Adrenal gland (tissue), 12 donors: ENCODE data around the gene IPMK. TPM values are rescaled to one million over a fixed set of nuclear protein-coding genes. Genes with fewer than 3 reads are reported as not detected.

Experiments
- DNase-seq, 7 donors: peaks; one replicate each; pipeline ENCODE4 v3.0.0-alpha.2; 2019 to 2020
- H3K27ac ChIP-seq, 5 donors: fragments of 200-600 bp; sonication (generic) in 4 of 5; 1 replicate in 3 of 5; 2 replicates in 2 of 5; pipeline versions ENCODE4 v1.5.1 to v1.8.0; 2016 to 2020; ENCODE audit warnings: mild to moderate bottlenecking in 1 of 5
- H3K27me3 ChIP-seq: fragments of 200-600 bp; 2 replicates; pipeline ENCODE4 v1.8.0; 2021
- H3K36me3 ChIP-seq, 2 donors: fragments of 200-600 bp; replicated peaks in 1 of 2; 1 replicate in 1 of 2; 2 replicates in 1 of 2; pipeline versions ENCODE4 v1.5.1 to v1.8.0; 2018 to 2022
- H3K4me1 ChIP-seq, 2 donors: fragments of 200-600 bp; replicated peaks in 1 of 2; 1 replicate in 1 of 2; 2 replicates in 1 of 2; pipeline versions ENCODE4 v1.5.1 to v1.8.0; 2018 to 2021
- H3K4me3 ChIP-seq, 4 donors: fragments of 200-600 bp; sonication (generic) in 3 of 4; one replicate each; pipeline ENCODE4 v1.5.1; 2016 to 2018
- H3K9me3 ChIP-seq, 3 donors: fragments of 200-600 bp; sonication (generic) in 1 of 3; replicated peaks in 1 of 3; 1 replicate in 2 of 3; 2 replicates in 1 of 3; pipeline versions ENCODE4 v1.5.1 to v1.8.0; 2016 to 2021
- POLR2A ChIP-seq, 2 donors: fragments of 450-650 bp; IDR thresholded peaks; one replicate each; pipeline ENCODE4 v1.6.1; 2017; ENCODE audit warnings: antibody characterized with exemption in 2 of 2, mild to moderate bottlenecking in 2 of 2, moderate library complexity in 1 of 2
- WGBS, 4 donors: extraction: QIAGEN DNeasy Blood & Tissue Kit in 2 of 4; methylation state at CpG; one replicate each; pipeline versions ENCODE4 v1.1.5 to v1.1.7; 2013 to 2017; 5-methylcytosine and 5-hydroxymethylcytosine counted together
- intact Hi-C, 2 donors: fragments of 100-400 bp; cut with DNase I; formaldehyde crosslinking; loops; one replicate each; pipeline versions ENCODE4 v1.14.1 to v1.15.0; 2022 to 2023
- polyA plus RNA-seq, 3 donors: library from polyadenylated mRNA; stranded (reverse); fragments of 200-250 nt in 2 of 3; fragments of 350-450 nt in 1 of 3; fragmentation: Illumina TruSeq in 1 of 3; extraction: RNeasy Lipid Tissue Mini Kit (QIAGEN cat#74804) in 1 of 3; gene quantifications; one replicate each; pipeline ENCODE4 v1.2.3, GENCODE V29; 2013 to 2014
- total RNA-seq, 9 donors: library from RNA; depleted of rRNA in 4 of 9; stranded (reverse); fragments of >200 nt in 4 of 9; fragments of 120-200 nt in 1 of 9; fragmentation: NEBNext Ultra II Directional in 1 of 9; extraction: Animal tissue kit (Norgen Biotek cat#: 25700) in 1 of 9; gene quantifications; one replicate each; pipeline versions ENCODE4 v1.1.0 to v1.2.4, GENCODE V29; 2013 to 2023
- TF ChIP-seq, protein P1 (sequence below), 6 experiments: fragments of 450-650 bp in 4 of 6; fragments of 200-600 bp in 2 of 6; sonication (generic) in 1 of 6; IDR thresholded peaks; 1 replicate in 5 of 6; 2 replicates in 1 of 6; pipeline versions ENCODE4 v1.5.1 to v1.8.0; 2016 to 2021; ENCODE audit warnings: antibody characterized with exemption in 6 of 6, mild to moderate bottlenecking in 2 of 6, moderate library complexity in 1 of 6
- donor health status: healthy with polysubstance abuse.
- donor health status: Bipolar disorder and iron deficiency.
- donor health status: DM: yes; HTN: yes; CAD: no.
- donor health status: DM: no; HTN: no; CAD: no.
- donor health status: DM: no; HTN: no; CAD: no.
- donor health status: DM: yes; HTN: yes; CAD: no.

Gene IPMK
- total and polyA plus RNA-seq, 12 donors, result 1.0 to 6.6 (median 4.8) TPM

- intact Hi-C loops, result no loop called here
- Histone ChIP-seq H3K4me3 (peak overlapping the region in 2 of 4 donors; percentile 71 to 74), H3K27me3 (no peaks in the 10 kb centered on the region), H3K27ac (peak overlapping the region; percentile 93 to 96 (median 94)), H3K36me3 (no peaks in the 10 kb centered on the region), H3K4me1 (peaks cover 0 to 30% of the 10 kb centered on the region in 2 donors), H3K9me3 (no peaks in the 10 kb centered on the region)
- TF ChIP-seq, protein P1, sequence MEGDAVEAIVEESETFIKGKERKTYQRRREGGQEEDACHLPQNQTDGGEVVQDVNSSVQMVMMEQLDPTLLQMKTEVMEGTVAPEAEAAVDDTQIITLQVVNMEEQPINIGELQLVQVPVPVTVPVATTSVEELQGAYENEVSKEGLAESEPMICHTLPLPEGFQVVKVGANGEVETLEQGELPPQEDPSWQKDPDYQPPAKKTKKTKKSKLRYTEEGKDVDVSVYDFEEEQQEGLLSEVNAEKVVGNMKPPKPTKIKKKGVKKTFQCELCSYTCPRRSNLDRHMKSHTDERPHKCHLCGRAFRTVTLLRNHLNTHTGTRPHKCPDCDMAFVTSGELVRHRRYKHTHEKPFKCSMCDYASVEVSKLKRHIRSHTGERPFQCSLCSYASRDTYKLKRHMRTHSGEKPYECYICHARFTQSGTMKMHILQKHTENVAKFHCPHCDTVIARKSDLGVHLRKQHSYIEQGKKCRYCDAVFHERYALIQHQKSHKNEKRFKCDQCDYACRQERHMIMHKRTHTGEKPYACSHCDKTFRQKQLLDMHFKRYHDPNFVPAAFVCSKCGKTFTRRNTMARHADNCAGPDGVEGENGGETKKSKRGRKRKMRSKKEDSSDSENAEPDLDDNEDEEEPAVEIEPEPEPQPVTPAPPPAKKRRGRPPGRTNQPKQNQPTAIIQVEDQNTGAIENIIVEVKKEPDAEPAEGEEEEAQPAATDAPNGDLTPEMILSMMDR (IDR thresholded peaks at IDR 0.05), result no peak
- TF ChIP-seq POLR2A (IDR thresholded peaks at IDR 0.05), result no peak
- DNase-seq, result no peak
- 0 to 1% (median 0%) methylated on average over 12 to 13 of the region's 13 CpGs for WGBS, 4 donors
These were observed 806 bp upstream of the IPMK start for GRCh38 chr10:58268454-58268945.

DNA sequence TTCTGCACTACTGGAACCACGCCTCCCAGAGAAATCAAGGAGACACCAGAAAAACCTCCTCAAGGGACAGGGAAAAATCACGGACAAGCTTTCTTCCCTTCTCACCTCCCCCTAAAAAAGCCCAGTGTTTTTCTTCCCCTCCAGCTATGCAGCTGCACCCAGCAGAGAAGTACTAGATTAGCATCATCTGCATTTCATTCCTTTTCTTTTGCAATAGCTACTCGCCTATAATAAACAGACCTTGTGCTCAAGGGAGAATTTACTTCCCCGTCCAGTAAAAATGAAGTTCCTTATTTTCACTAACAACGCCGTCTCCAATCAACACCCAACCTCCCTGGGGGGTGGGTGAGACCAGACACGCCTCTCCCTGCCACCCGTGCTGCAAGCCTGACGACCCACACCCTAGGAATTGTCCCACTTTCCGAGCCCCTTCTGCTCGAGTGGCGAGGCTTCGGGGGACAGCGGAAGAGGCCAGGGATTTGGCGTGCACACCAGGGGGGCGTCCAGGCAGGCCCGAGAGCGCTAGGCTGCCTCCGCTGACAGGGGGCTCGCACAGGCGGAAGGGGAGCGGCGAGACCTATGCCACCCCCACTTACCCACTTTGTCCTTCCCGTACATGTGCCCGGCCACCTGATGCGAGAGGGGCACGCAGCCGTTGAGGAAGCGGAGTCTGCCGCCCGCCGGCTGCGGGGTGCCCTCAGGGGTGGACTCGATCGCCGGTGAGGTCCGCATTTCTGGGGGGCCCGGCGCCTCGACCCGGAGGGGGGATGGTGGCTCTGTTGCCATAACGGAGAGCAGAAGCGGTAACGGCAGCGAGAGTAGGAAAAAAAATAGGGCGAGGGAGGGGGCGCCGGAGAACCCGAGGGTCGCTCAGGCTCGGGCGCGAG, 625 bp downstream of the IPMK start:
- TF ChIP-seq POLR2A (IDR thresholded peaks at IDR 0.05), result peak in 1 of 2 donors; percentile 6
- TF ChIP-seq, protein P1 (IDR thresholded peaks at IDR 0.05), result no peak
- Histone ChIP-seq H3K4me3 (peak overlapping the region; percentile 48 to 74 (median 64)), H3K27me3 (no peaks in the 10 kb centered on the region), H3K9me3 (no peaks in the 10 kb centered on the region), H3K36me3 (no peaks in the 10 kb centered on the region), H3K4me1 (peaks cover 0 to 28% of the 10 kb centered on the region in 2 donors), H3K27ac (peak overlapping the region; percentile 93 to 96 (median 94))
- intact Hi-C loops, result no loop called here
- peak; percentile 50 to 65 (median 54) for DNase-seq
- WGBS, 4 donors, result 0 to 2% (median 1%) methylated on average over 29 to 53 of the region's 53 CpGs

- peak overlapping the region in 3 of 4 donors; percentile 4 to 74 (median 71) for H3K4me3 ChIP-seq
- 3 to 8% (median 6%) methylated on average over 14 of the region's 14 CpGs for WGBS, 4 donors
- intact Hi-C loops, result no loop called here
- no peaks in the 10 kb centered on the region for H3K9me3 ChIP-seq
- no peaks in the 10 kb centered on the region for H3K27me3 ChIP-seq
- peak in 4 of 7 donors; percentile 21 to 40 (median 22) for DNase-seq
- TF ChIP-seq, protein P1 (IDR thresholded peaks at IDR 0.05), result no peak
- TF ChIP-seq POLR2A (IDR thresholded peaks at IDR 0.05), result no peak
- no peaks in the 10 kb centered on the region for H3K36me3 ChIP-seq
- H3K27ac ChIP-seq, result peak overlapping the region; percentile 93 to 96 (median 94)
- H3K4me1 ChIP-seq, result peaks cover 0 to 28% of the 10 kb centered on the region in 2 donors
These were observed 1.5 kb downstream of the IPMK start for GRCh38 chr10:58266003-58266825.

- 39 to 57% (median 51%) methylated on average over 1 of the region's 1 CpG for WGBS, 4 donors
- Histone ChIP-seq H3K9me3 (no peaks in the 10 kb centered on the region), H3K36me3 (no peaks in the 10 kb centered on the region), H3K27me3 (no peaks in the 10 kb centered on the region), H3K4me3 (no peak overlapping the region), H3K4me1 (peaks cover 0 to 24% of the 10 kb centered on the region in 2 donors), H3K27ac (peak overlapping the region in 2 of 5 donors; percentile 95 to 96)
- DNase-seq, result no peak
- intact Hi-C loops, result no loop called here
- TF ChIP-seq, protein P1 (IDR thresholded peaks at IDR 0.05), result no peak
- TF ChIP-seq POLR2A (IDR thresholded peaks at IDR 0.05), result no peak
These were observed 2.4 kb downstream of the IPMK start for GRCh38 chr10:58265249-58265648.
